Caco-2 (cell line): ENCODE measurements around the gene DMAC2. TPM values are rescaled to one million over a fixed set of nuclear protein-coding genes. Genes with fewer than 3 reads are reported as not detected.

Source experiments
- BruUV-seq: library from RNA; stranded (reverse); fragments of 400-500 nt; replicated peaks from 2 replicates; lab custom pipeline; 2021; lab: Mats Ljungman, UMichigan
- CTCF ChIA-PET: fragments of 300-600 bp; sonication (Branson Sonifier 250); formaldehyde crosslinking; loops from one replicate; lab custom pipeline; 2022; ENCODE audit warnings: antibody characterized with exemption; lab: Charles Lee
- POLR2A ChIA-PET: fragments of 300-600 bp; sonication (Branson Sonifier 250); formaldehyde crosslinking; loops from one replicate; lab custom pipeline; 2022; ENCODE audit warnings: antibody characterized with exemption; lab: Charles Lee
- DNase-seq, 2 experiments: peaks; one replicate each; pipeline versions ENCODE4 v3.0.0 to v3.0.0-alpha.2; 2020 to 2022
- H3K27me3 ChIP-seq: replicated peaks from 2 replicates; pipeline ENCODE4 v1.6.0; 2011; ENCODE audit warnings: low read length; ENCODE audit not compliant: control insufficient read depth, insufficient read depth
- H3K36me3 ChIP-seq: 2 replicates; pipeline ENCODE4 v1.5.1; 2011; ENCODE audit warnings: low read length; ENCODE audit not compliant: control insufficient read depth, insufficient read depth
- H3K4me1 ChIP-seq: fragments of 250-450 bp; sonication (Bioruptor Pico); 2 replicates; pipeline ENCODE4 v1.5.1; 2020; ENCODE audit warnings: mild to moderate bottlenecking
- H3K4me3 ChIP-seq: 2 replicates; pipeline ENCODE4 v1.5.1; 2011; ENCODE audit warnings: low read depth, mild to moderate bottlenecking, control low read depth, low read length
- H3K9me3 ChIP-seq: fragments of 250-450 bp; sonication (Bioruptor Pico); 2 replicates; pipeline ENCODE4 v1.5.1; 2020; ENCODE audit warnings: mild to moderate bottlenecking, moderate library complexity
- H3K27ac Mint-ChIP-seq: one replicate; pipeline ENCODE4 v1.8.0; 2022; ENCODE audit warnings: mixed read lengths; ENCODE audit not compliant: unreplicated experiment
- H3K27me3 Mint-ChIP-seq: one replicate; pipeline ENCODE4 v1.8.0; 2022; ENCODE audit warnings: mixed read lengths; ENCODE audit not compliant: insufficient read depth, unreplicated experiment
- H3K36me3 Mint-ChIP-seq: one replicate; pipeline ENCODE4 v1.8.0; 2022; ENCODE audit warnings: mild to moderate bottlenecking, mixed read lengths; ENCODE audit not compliant: insufficient read depth, unreplicated experiment
- H3K4me1 Mint-ChIP-seq: one replicate; pipeline ENCODE4 v1.8.0; 2022; ENCODE audit warnings: low read depth, mixed read lengths; ENCODE audit not compliant: unreplicated experiment
- H3K4me3 Mint-ChIP-seq: one replicate; pipeline ENCODE4 v1.8.0; 2022; ENCODE audit warnings: mild to moderate bottlenecking, moderate library complexity, mixed read lengths; ENCODE audit not compliant: unreplicated experiment
- H3K9me3 Mint-ChIP-seq: one replicate; pipeline ENCODE4 v1.8.0; 2022; ENCODE audit warnings: mixed read lengths; ENCODE audit not compliant: unreplicated experiment
- CTCF ChIP-seq, 2 experiments: fragments of 200-600 bp in 1 of 2; IDR thresholded peaks; 1 replicate in 1 of 2; 2 replicates in 1 of 2; pipeline versions ENCODE4 v1.5.1 to v1.8.0; 2011 to 2022; ENCODE audit warnings: antibody characterized with exemption in 1 of 2, control low read depth in 1 of 2, inconsistent platforms in 1 of 2, low read depth in 1 of 2, low read length in 1 of 2, mild to moderate bottlenecking in 1 of 2, moderate library complexity in 1 of 2; ENCODE audit not compliant: insufficient read depth in 1 of 2, severe bottlenecking in 1 of 2, unreplicated experiment in 1 of 2
- intact Hi-C: fragments of 100-400 bp; cut with micrococcal nuclease; formaldehyde crosslinking; loops from one replicate; pipeline ENCODE4 v1.10.0; 2022; ENCODE audit not compliant: unreplicated experiment
- total RNA-seq: library from RNA; stranded (reverse); gene quantifications from 2 replicates; pipeline ENCODE4 v1.2.3, GENCODE V29; 2022

The DMAC2 gene
- total RNA-seq, 1 experiment from 2014 or later: 75.9 TPM

GRCh38 chr19:41402010-41402409, 37.7 kb downstream of the DMAC2 start:
- Mint-ChIP-seq H3K4me1 (peaks cover 15% of the 10 kb centered on the region), H3K27me3 (no peaks in the 10 kb centered on the region), H3K27ac (no peak overlapping the region), H3K4me3 (no peak overlapping the region), H3K36me3 (peaks cover 10% of the 10 kb centered on the region), H3K9me3 (no peaks in the 10 kb centered on the region)
- Histone ChIP-seq H3K36me3 (no peaks in the 10 kb centered on the region), H3K27me3 (no peaks in the 10 kb centered on the region; the same call in 1 of the 2 replicates), H3K4me1 (0 out of 2 replicates have a peak, but pooled peaks cover 6% of the 10 kb centered on the region), H3K9me3 (no peaks in the 10 kb centered on the region), H3K4me3 (no peak overlapping the region)
- CTCF ChIA-PET: interaction anchor here (0.8 kb wide), 1 partner anchor 47 kb away, joined by 3 read pairs; no protein-coding TSS in a partner anchor
- TF ChIP-seq CTCF (IDR thresholded peaks at IDR 0.05; ENCODE audit: insufficient read depth in 1 of 2, low read depth in 1 of 2, low read length in 1 of 2, severe bottlenecking in 1 of 2, unreplicated experiment in 1 of 2): no peak
- POLR2A ChIA-PET: no interaction called here
- no peak for DNase-seq
- intact Hi-C loops: no loop called here
- no TSS peak for BruUV-seq

- H3K27me3 ChIP-seq: no peaks in the 10 kb centered on the region; the same call in 1 of the 2 replicates
- Mint-ChIP-seq H3K27me3 (no peaks in the 10 kb centered on the region), H3K27ac (no peak overlapping the region), H3K36me3 (peaks cover 10% of the 10 kb centered on the region), H3K4me1 (peaks cover 15% of the 10 kb centered on the region), H3K4me3 (no peak overlapping the region), H3K9me3 (no peaks in the 10 kb centered on the region)
- intact Hi-C loops: no loop called here
- no peaks in the 10 kb centered on the region for H3K36me3 ChIP-seq
- 0 out of 2 replicates have a peak, but pooled peaks cover 6% of the 10 kb centered on the region for H3K4me1 ChIP-seq
- no peak overlapping the region for H3K4me3 ChIP-seq
- ChIA-PET CTCF (interaction anchor here (0.8 kb wide), 1 partner anchor 48 kb away, joined by 3 read pairs; no protein-coding TSS in a partner anchor), POLR2A (no interaction called here)
- TF ChIP-seq CTCF (IDR thresholded peaks at IDR 0.05; ENCODE audit: insufficient read depth in 1 of 2, low read depth in 1 of 2, low read length in 1 of 2, severe bottlenecking in 1 of 2, unreplicated experiment in 1 of 2): no peak
- DNase-seq: no peak
- no peaks in the 10 kb centered on the region for H3K9me3 ChIP-seq
- no TSS peak for BruUV-seq
Observed at GRCh38 chr19:41401483-41401882, 38.2 kb downstream of the DMAC2 start.

GRCh38 chr19:41399525-41399924, 40.2 kb downstream of the DMAC2 start:
- Histone ChIP-seq H3K36me3 (no peaks in the 10 kb centered on the region), H3K4me3 (no peak overlapping the region), H3K27me3 (no peaks in the 10 kb centered on the region; the same call in 1 of the 2 replicates), H3K4me1 (0 out of 2 replicates have a peak, but pooled peaks cover 6% of the 10 kb centered on the region), H3K9me3 (no peaks in the 10 kb centered on the region)
- TF ChIP-seq CTCF (IDR thresholded peaks at IDR 0.05; ENCODE audit: insufficient read depth in 1 of 2, low read depth in 1 of 2, low read length in 1 of 2, severe bottlenecking in 1 of 2, unreplicated experiment in 1 of 2): no peak
- H3K27me3 Mint-ChIP-seq: no peaks in the 10 kb centered on the region
- peaks cover 10% of the 10 kb centered on the region for H3K36me3 Mint-ChIP-seq
- ChIA-PET CTCF (no interaction called here), POLR2A (interaction anchor here (1.4 kb wide), 1 partner anchor 10 kb away, joined by 3 read pairs; no protein-coding TSS in a partner anchor)
- peak overlapping the region; percentile 44 for H3K4me3 Mint-ChIP-seq
- no peaks in the 10 kb centered on the region for H3K9me3 Mint-ChIP-seq
- no TSS peak for BruUV-seq
- H3K4me1 Mint-ChIP-seq: peaks cover 15% of the 10 kb centered on the region
- no peak overlapping the region for H3K27ac Mint-ChIP-seq
- DNase-seq: no peak
- intact Hi-C loops: no loop called here
